Amygdala (tissue), 56 donors: ENCODE measurements around the gene FAM149A.

Experiments used
- DNase-seq, 56 donors: peaks; one replicate each; lab custom pipeline; 2025; lab: John Stamatoyannopoulos, UW

Gene FAM149A

GRCh38 chr4:186104890-186105646 is 564 bp downstream of the FAM149A start:
- peak in 2 of 56 donors; percentile 11 to 15 for DNase-seq

DNA sequence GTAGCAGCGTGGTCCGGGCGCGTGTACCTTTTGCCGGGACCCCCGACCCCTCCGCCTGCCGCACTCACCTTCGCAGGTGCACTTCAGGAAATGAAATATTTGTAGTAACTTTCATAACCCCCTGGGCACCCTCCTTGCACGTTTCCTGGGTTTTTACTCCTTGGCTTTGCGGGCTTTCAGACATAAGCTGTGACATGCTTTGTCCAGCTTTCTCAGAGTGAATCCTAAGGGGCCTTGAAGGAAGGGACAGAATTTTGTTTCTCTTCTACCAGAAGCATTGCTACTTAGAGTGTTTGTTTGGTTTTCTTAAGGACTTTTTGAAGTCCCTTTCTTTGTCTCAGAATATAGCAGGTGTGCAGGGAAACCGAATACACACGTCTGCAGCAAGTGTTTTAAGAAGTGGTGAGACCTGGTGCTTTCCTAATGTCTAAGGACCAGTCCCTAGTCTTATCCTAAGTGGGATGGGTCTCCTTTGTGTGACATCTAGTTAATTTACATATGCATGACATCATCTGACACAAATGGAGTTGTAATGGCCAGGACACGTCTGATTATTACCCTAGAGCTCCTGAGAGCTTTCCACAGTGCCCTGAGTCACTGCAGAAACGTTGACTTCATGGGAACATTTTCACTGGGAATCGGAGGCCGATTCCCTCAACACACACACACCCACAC is 1.3 kb downstream of the FAM149A start:
- no peak for DNase-seq

DNA sequence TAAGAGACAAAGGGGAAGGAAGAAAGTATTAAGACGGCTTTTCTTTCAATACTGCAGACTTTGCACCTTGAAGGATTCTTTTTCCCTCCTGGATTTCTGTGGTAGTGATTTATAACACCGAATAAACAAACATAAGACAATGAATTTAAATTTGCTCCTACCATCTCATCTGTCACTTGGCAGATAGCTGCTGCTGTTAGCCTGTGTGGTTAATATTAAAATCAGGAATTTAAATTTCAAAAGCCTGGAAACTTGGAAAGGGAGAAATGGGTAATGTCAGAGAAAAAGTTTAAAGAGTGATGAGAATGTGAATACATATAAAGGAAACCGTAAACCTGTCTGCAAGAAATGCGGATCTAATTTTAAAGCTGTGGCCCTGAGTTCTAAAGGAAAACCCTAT is 3.4 kb downstream of the FAM149A start:
- no peak for DNase-seq

- DNase-seq = no peak
Measured at GRCh38 chr4:186108391-186108790, 3.9 kb downstream of the FAM149A start.

- DNase-seq = no peak
Measured at GRCh38 chr4:186109245-186109644, 4.7 kb downstream of the FAM149A start.

DNA sequence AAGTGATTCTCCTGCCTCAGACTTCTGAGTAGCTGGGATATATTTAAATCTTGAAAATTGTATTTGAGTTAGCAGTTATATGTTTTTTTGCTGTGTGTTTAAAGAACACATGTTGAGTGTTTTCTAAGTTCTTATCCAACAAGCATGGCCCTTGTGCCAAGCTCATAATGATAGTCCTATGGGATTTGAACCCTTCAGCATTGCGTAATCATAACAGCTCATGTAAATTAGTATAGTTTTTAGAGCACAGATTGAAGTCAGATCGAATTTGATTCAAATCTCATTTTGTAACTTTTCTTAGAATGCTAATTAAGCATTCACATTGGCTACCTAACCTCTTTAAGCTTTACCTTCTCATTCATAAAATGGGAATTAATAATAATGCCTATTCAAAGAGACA is 12.2 kb downstream of the FAM149A start:
- no peak for DNase-seq

GRCh38 chr4:186118582-186118981 is 14.1 kb downstream of the FAM149A start:
- DNase-seq = no peak

- DNase-seq = no peak
Measured at GRCh38 chr4:186121057-186121456, 16.6 kb downstream of the FAM149A start.

DNA sequence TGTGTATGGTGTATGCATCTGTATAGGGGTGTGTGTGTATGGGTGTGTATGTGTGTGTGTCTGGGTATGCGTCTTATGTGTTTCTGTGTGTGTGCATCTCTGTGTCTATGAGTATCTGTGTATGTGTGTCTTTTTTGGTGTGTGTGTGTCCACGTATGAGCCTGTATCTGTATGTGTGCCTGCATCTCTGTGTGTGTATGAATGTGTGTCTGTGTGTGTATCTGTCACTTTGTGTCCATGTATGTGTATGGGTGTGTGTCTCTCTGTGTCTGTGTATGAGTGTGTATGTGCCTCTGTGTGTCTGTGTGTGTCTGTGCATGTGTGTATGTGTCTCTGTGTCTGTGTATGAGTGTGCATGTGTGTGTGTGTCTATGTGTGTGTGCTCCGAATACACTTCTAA is 24.3 kb downstream of the FAM149A start:
- no peak for DNase-seq

DNA sequence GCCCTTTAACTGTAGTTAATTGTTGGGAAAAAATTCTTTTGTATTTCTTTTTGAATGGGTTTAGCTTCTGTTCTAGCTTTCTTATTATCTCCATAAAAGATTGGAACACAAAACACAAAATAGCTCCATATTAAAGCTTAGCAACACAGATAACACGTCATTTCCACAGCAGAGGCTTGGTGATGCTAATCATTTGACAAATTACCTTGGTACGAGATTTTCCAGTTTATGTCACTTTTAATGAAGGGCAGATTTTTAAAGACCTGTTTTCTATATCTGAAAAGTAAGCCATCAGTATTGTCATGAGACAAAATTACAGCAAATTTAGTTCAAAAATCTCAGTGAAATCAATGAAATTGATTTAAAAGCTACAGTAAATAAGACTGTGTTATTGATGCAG is 27.4 kb downstream of the FAM149A start:
- no peak for DNase-seq

- DNase-seq = no peak
Measured at GRCh38 chr4:186132577-186133242, 28.2 kb downstream of the FAM149A start.

DNA sequence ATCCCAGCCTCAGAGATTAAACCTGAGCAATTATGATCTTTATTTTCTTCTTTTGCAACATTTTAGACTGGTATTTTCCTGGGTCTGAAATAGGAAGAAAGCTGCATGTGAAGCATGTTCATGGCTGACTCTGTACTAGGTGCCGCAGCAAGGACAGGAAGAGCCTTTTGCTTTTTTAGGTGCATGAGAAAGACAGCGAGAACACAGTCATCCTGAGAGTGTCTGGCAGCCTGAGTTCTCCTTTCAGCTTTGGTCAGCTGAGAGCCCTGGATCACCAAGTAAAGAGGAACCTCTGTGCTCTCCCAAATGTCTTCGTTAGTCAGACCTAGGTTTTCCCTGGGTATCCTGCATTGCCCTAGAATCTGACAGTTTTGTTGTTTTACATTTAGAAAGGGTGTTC is 29.8 kb downstream of the FAM149A start:
- DNase-seq = peak in 7 of 56 donors; percentile 5 to 59 (median 23)

DNA sequence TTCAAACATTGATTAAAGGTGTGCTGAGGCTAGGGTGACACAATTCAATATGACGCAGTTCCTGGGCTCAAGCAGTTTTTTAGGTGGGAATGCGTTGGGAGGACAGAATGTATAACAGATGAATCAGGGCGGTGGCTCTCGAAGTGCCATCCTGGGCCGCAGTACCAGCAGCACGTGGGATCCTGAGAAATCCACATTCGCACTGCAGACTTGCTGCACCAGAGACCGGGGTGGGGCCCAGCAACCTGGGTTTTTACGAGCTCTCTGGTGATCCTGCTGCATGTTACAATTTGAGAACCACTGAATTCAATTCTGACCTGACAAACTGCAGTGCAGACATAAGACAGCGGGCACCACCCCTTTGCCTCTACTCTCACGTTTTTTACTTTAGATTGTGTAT is 30.4 kb downstream of the FAM149A start:
- no peak for DNase-seq

DNA sequence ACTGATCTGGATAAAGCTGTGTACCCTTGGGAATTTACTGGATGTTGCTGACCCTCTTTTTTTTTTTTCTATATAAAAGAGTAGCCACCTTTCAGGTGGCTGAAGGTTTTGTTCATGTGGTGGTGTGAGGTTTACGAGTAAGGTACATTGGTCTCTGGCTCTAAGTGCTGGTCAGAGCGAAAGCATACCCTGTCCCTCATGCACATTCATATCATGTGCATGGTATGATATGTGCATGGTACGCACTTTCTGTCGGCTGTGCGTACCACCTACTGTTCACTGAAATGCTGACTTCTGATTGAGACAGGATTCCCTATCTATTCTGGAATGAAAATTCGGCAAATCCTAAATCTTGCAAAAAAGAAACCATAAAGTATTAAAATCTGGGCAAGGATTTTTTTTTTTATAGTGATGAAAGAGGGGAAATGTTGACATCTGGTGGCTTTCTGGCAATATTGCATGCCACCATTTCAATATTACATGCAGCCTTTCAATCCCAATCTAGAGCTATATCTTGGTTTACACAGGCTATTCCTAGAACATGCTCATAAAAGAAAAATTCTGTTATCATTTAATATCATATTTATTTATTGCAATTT is 32.8 kb downstream of the FAM149A start:
- peak in 1 of 56 donors; percentile 25 for DNase-seq

DNA sequence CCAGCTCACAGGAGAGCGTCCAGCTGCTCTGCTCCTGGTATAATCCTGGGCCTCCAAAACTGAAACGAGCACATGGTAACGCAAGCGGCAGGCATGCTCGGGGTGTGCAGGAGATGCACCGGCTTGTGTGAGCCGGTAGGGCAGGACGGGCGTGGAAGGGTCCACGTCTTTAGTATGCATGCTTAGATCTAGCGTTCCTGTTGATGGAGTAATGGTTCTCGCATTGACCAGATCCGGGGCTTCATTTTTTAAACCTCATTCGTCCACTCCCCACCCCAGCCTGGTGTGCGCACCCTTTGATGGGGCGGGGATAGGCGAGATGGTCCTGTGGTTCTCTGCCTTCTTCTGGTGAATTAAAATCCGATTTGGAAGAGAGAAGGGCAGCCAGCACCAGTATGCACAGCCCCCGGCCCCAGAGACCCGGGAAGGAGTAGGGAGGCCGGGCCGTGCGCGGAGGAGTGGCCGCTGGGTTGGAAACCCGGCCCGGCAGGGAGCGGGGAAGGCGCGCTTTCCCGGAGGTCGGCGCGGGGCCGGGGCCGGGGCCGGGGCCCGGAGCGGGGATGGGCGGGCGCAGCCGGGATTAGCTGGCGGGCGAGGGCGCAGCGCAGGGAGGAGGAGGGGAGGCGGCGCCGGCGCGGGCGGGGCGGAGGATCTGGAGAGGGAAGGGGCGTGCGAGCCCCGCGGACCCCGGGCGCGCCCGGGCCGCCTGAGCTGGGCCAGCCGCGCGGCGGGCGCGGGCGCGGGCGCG is 39.9 kb downstream of the FAM149A start:
- peak in 36 of 56 donors; percentile 9 to 76 (median 41) for DNase-seq

- DNase-seq = peak in 39 of 56 donors; percentile 13 to 76 (median 44)
Measured at GRCh38 chr4:186144946-186145569, 40.6 kb downstream of the FAM149A start.

DNA sequence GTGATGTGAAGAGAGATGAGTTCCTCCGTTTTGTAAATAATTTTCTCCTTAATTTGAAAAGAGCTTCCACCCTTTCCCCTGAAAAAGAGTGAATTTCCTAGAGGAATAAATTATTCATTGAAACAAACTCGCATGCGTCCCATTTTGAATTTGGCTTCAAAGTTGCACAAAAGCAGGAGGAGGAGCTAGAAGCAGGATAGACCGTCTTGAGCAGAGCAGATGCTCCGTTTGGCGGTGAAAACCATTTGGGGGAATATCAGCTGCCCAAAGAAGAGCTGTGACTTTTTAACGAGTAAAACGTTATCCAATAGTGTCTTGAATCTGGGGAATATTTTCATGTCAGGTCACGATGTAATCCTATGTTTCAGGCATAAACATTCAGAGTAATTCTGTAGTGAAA is 42.0 kb downstream of the FAM149A start:
- DNase-seq = peak in 1 of 56 donors; percentile 9

DNA sequence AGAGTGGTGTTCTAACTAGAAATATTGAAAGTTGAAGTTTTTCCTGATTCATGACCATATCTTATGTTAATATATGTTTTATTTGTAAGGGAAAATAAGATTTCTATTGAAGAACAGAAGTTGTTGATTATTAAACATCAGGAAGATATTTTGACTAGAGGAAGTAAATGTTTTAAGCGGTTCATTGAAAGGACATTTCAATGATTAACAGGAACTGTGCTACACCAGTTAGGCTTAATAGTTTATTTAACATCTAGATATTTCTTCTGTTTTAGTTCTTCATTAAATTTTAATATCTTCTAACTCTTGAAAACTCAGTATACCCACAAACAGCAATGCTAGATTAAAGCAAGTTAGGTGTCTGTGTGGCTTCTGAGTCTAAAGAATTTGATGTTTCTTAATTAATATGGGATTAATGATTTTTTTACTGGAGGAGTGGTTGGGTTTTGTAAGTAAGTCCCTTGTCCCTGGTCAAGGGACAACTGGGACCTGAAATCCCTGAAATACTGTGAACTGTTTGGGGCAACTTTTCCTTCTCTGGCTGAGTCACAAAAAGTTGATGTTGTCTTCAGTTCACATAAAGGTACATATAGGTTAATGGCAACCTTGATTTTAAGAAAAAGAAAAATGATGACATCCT is 44.0 kb downstream of the FAM149A start:
- no peak for DNase-seq

GRCh38 chr4:186149872-186150271 is 45.4 kb downstream of the FAM149A start:
- peak in 23 of 56 donors; percentile 9 to 61 (median 23) for DNase-seq
